GM19452 (cell line): Measurements from ENCODE around the gene AGR2.

Experiments used
- ATAC-seq: cut with Tn5 transposase; IDR thresholded peaks from one replicate; pipeline ENCODE4 v1.9.1; 2021; ENCODE audit not compliant: unreplicated experiment

AGR2 gene

GRCh38 chr7:16743236-16743635, 61.6 kb downstream of the AGR2 start:
- no peak for ATAC-seq

- ATAC-seq: no peak
Observed at GRCh38 chr7:16742547-16742946, 62.3 kb downstream of the AGR2 start.
